ENCODE results near the gene REP15. TPM values are rescaled to one million over a fixed set of nuclear protein-coding genes. Genes with fewer than 3 reads are reported as not detected.

REP15 gene
- total and polyA plus RNA-seq, 7 donors, result 0.54 to 251 (median 1.7) TPM

DNA sequence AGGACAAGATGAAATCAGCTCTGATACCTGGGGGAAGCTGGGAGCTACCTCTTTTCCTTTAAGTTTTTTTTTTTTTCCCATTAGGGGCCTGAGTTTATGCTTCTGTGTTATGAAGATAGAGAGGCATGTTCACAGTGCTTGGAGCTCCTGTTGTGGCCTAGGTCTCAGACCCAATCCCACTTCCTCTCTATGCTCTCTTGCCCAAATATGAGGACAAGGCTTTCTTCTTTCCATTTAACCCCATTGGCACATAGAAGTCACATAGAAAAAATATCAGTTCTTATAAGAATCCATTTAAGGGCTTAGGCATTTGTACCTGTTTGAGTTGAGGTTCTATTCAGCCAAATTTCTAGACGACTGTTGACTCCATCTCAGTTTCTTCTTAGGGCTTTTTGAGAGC is 27.0 kb downstream of the REP15 start:
- TF ChIP-seq POLR2AphosphoS5 (IDR thresholded peaks at IDR 0.05), result no peak
- TF ChIP-seq, protein P1, sequence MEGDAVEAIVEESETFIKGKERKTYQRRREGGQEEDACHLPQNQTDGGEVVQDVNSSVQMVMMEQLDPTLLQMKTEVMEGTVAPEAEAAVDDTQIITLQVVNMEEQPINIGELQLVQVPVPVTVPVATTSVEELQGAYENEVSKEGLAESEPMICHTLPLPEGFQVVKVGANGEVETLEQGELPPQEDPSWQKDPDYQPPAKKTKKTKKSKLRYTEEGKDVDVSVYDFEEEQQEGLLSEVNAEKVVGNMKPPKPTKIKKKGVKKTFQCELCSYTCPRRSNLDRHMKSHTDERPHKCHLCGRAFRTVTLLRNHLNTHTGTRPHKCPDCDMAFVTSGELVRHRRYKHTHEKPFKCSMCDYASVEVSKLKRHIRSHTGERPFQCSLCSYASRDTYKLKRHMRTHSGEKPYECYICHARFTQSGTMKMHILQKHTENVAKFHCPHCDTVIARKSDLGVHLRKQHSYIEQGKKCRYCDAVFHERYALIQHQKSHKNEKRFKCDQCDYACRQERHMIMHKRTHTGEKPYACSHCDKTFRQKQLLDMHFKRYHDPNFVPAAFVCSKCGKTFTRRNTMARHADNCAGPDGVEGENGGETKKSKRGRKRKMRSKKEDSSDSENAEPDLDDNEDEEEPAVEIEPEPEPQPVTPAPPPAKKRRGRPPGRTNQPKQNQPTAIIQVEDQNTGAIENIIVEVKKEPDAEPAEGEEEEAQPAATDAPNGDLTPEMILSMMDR (IDR thresholded peaks at IDR 0.05), result no peak
- TF ChIP-seq EP300 (IDR thresholded peaks at IDR 0.05), result no peak
- no peak for TF ChIP-seq POLR2A (IDR thresholded peaks at IDR 0.05)
- no peak for DNase-seq
- no peak overlapping the region for H3K4me3 ChIP-seq
- no peak overlapping the region for H3K27ac ChIP-seq
- peaks cover 0 to 86% (median 14%) of the 10 kb centered on the region in 4 donors for H3K36me3 ChIP-seq
- H3K4me1 ChIP-seq, result no peaks in the 10 kb centered on the region
- intact Hi-C loops (cut with DNase I), result no loop called here
- no peaks in the 10 kb centered on the region for H3K9me3 ChIP-seq
- 83 to 91% methylated on average over 1 of the region's 1 CpG for WGBS, 2 donors
- H3K27me3 ChIP-seq, result no peaks in the 10 kb centered on the region

DNA sequence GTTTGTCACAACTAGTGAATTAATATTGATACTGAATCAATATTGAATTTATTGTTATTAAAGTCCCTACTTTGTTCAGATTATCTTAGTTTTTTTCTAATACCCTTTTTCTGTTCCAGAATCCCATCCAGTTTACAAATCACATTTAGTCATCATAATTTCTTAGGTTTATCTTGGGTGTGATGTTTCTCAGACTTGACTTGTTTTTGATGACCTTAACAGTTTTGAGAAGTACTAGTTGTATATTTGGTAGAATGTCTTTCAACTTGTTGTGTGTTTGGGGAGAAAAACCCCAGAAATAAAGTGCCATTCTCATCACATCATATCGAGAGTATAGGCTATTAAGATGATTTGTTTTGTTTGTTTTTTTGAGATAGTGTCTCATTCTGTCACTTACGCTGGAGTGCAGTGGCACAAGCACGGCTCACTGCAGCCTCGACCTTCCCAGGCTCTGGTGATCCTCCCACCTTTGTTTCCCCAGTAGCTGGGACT is 33.9 kb downstream of the REP15 start:
- Histone ChIP-seq H3K27me3 (no peaks in the 10 kb centered on the region), H3K9me3 (no peaks in the 10 kb centered on the region), H3K27ac (no peak overlapping the region), H3K36me3 (peaks cover 0 to 72% (median 6%) of the 10 kb centered on the region in 4 donors), H3K4me1 (no peaks in the 10 kb centered on the region), H3K4me3 (no peak overlapping the region)
- DNase-seq, result no peak
- intact Hi-C loops (cut with DNase I), result loop anchor here (10.0 kb wide), 1 partner anchor 1145 kb away; no protein-coding TSS in a partner anchor
- 86 to 90% methylated on average over 4 of the region's 4 CpGs for WGBS, 2 donors
- TF ChIP-seq, protein P1 (IDR thresholded peaks at IDR 0.05), result no peak
- TF ChIP-seq POLR2AphosphoS5 (IDR thresholded peaks at IDR 0.05), result no peak
- no peak for TF ChIP-seq EP300 (IDR thresholded peaks at IDR 0.05)
- TF ChIP-seq POLR2A (IDR thresholded peaks at IDR 0.05), result no peak

DNA sequence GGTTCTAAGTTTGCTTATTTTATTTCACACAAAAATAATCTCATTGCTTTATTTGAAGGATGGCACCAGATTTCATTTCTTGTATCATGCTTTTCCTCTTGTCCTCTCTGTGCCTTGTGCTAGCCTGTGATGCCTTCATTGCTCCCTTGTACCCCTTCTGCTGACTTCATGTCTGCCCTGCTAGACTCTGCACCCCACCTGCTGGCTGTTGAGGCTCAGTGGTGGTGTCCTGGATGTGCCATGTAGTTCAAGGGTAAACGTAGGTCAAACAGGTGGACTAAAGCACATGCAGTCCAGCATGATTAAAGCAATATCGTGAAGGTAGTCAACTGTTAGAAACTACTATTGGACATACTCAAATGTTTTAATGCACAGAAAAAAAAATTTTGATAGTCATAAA is 36.0 kb downstream of the REP15 start:
- Histone ChIP-seq H3K27me3 (no peaks in the 10 kb centered on the region), H3K9me3 (no peaks in the 10 kb centered on the region), H3K4me1 (no peaks in the 10 kb centered on the region), H3K27ac (no peak overlapping the region), H3K4me3 (no peak overlapping the region), H3K36me3 (peaks cover 0 to 72% (median 4%) of the 10 kb centered on the region in 4 donors)
- WGBS, 2 donors, result 40 to 76% methylated on average over 2 of the region's 2 CpGs
- intact Hi-C loops (cut with DNase I), result loop anchor here (2.0 to 10.0 kb wide), 2 partner anchors 89 to 1143 kb away; no protein-coding TSS in a partner anchor
- no peak for TF ChIP-seq EP300 (IDR thresholded peaks at IDR 0.05)
- no peak for TF ChIP-seq POLR2A (IDR thresholded peaks at IDR 0.05)
- TF ChIP-seq, protein P1 (IDR thresholded peaks at IDR 0.05), result no peak
- TF ChIP-seq POLR2AphosphoS5 (IDR thresholded peaks at IDR 0.05), result no peak
- no peak for DNase-seq

DNA sequence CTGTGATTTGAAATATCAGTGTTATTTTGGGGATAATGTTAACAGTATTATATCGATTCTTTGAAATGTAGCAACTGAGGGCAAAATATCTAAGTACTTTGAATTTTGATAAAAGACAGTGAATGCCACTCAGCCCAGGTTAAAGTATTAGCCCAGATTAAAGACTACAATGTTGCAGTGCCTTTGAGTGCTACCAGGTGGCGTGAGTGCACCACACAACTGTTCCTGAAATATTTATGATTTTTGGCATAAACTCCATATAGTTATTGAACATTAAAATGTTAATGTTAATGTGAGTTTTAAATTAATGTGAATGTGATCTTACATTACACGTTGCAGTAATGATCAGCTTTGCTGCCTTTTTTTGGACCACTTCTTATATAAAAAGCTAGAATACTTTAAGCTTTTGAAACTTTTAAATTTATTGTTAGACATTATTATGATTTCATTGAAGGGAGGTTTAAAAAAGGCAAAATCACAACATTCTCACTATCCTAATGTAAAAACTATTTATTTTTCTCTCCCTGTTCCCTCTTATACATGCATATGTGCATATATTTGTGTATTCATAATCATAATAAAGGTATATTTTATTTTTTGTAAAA is 36.9 kb downstream of the REP15 start:
- Histone ChIP-seq H3K4me1 (no peaks in the 10 kb centered on the region), H3K27me3 (no peaks in the 10 kb centered on the region), H3K4me3 (no peak overlapping the region), H3K27ac (no peak overlapping the region), H3K9me3 (no peaks in the 10 kb centered on the region), H3K36me3 (peaks cover 0 to 74% (median 4%) of the 10 kb centered on the region in 4 donors)
- TF ChIP-seq EP300 (IDR thresholded peaks at IDR 0.05) (no peak), POLR2A (IDR thresholded peaks at IDR 0.05) (no peak), POLR2AphosphoS5 (IDR thresholded peaks at IDR 0.05) (peak in 1 of 4 donors; percentile 10)
- TF ChIP-seq, protein P1 (IDR thresholded peaks at IDR 0.05), result peak; percentile 53 to 75 (median 71)
- no peak for DNase-seq
- intact Hi-C loops (cut with DNase I), result loop anchor here (1.0 to 10.0 kb wide), 3 partner anchors 88 to 1142 kb away; no protein-coding TSS in a partner anchor
- WGBS, 2 donors, result 32 to 55% methylated on average over 3 of the region's 3 CpGs

All from sigmoid colon (tissue), 7 donors.